Measurements from ENCODE around the gene IGFN1.

IGFN1 gene

GRCh38 chr1:201167041-201167991 is 23.3 kb upstream of the IGFN1 start:
- TF ChIP-seq CTCF (conservative IDR thresholded peaks at IDR 0.05) = no peak
- H3K27ac ChIP-seq = no peak overlapping the region

GRCh38 chr1:201169203-201169602 is 21.4 kb upstream of the IGFN1 start:
- H3K27ac ChIP-seq = no peak overlapping the region
- no peak for TF ChIP-seq CTCF (conservative IDR thresholded peaks at IDR 0.05)

GRCh38 chr1:201169971-201170532 is 20.6 kb upstream of the IGFN1 start:
- H3K27ac ChIP-seq = peak overlapping the region; percentile 84
- TF ChIP-seq CTCF (conservative IDR thresholded peaks at IDR 0.05) = no peak

- no peak for TF ChIP-seq CTCF (conservative IDR thresholded peaks at IDR 0.05)
- H3K27ac ChIP-seq = peak overlapping the region; percentile 84
Observed at GRCh38 chr1:201170533-201171062, 20.0 kb upstream of the IGFN1 start.

GRCh38 chr1:201171063-201172036 is 19.3 kb upstream of the IGFN1 start:
- TF ChIP-seq CTCF (conservative IDR thresholded peaks at IDR 0.05) = peak; percentile 68
- peak overlapping the region; percentile 84 for H3K27ac ChIP-seq

- no peak for TF ChIP-seq CTCF (conservative IDR thresholded peaks at IDR 0.05)
- no peak overlapping the region for H3K27ac ChIP-seq
Observed at GRCh38 chr1:201172326-201172725, 18.3 kb upstream of the IGFN1 start.
